ENCODE results near the gene SLC22A2.

SLC22A2 gene

DNA sequence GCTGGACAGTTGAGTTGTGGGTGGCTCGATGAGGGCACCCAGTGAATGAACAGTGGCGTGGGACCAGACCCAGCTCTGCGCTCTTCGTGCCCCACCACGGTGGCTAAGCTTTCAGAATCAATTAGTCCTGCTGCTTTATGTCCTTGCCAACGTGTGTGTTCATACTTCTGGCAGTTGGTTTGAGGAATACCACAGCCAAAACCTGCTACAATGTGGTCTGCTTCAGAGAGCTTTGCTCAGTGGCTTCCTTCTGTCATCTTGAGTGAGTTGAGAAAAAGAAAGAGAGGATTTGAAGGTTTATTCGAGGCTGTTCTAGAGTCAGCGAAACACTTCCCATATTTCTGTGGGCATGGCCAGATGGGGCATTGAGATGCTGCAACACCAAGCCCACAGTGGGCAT lies 39.5 kb upstream of the SLC22A2 start:
- Histone ChIP-seq H3K4me3 (no peak overlapping the region), H3K27ac (no peak overlapping the region)
- DNase-seq (ENCODE audit: low spot score), result no peak
- TF ChIP-seq, protein P1, sequence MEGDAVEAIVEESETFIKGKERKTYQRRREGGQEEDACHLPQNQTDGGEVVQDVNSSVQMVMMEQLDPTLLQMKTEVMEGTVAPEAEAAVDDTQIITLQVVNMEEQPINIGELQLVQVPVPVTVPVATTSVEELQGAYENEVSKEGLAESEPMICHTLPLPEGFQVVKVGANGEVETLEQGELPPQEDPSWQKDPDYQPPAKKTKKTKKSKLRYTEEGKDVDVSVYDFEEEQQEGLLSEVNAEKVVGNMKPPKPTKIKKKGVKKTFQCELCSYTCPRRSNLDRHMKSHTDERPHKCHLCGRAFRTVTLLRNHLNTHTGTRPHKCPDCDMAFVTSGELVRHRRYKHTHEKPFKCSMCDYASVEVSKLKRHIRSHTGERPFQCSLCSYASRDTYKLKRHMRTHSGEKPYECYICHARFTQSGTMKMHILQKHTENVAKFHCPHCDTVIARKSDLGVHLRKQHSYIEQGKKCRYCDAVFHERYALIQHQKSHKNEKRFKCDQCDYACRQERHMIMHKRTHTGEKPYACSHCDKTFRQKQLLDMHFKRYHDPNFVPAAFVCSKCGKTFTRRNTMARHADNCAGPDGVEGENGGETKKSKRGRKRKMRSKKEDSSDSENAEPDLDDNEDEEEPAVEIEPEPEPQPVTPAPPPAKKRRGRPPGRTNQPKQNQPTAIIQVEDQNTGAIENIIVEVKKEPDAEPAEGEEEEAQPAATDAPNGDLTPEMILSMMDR (IDR thresholded peaks at IDR 0.05), result no peak

DNA sequence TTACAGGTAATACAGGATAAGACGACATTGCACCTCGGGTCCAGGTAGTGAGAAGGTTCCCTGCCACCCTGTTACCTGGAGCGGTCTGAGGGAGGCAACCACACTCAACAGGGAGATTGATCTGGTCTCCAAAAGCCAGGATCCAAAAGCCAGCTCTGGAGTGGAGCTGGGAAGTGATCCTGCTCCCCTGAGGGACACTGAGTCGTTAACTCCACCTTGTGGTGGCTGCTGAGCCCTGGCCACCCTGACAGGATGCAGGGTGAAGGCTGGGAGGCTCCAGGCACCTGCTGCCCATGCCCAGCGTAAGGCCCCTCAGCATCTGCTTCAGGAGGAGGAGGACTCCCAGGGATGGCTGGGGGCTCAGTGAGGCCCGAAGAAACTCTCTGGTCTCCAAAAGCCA lies 38.7 kb upstream of the SLC22A2 start:
- TF ChIP-seq, protein P1 (IDR thresholded peaks at IDR 0.05), result no peak
- no peak for DNase-seq (ENCODE audit: low spot score)
- H3K27ac ChIP-seq, result no peak overlapping the region
- H3K4me3 ChIP-seq, result no peak overlapping the region

DNA sequence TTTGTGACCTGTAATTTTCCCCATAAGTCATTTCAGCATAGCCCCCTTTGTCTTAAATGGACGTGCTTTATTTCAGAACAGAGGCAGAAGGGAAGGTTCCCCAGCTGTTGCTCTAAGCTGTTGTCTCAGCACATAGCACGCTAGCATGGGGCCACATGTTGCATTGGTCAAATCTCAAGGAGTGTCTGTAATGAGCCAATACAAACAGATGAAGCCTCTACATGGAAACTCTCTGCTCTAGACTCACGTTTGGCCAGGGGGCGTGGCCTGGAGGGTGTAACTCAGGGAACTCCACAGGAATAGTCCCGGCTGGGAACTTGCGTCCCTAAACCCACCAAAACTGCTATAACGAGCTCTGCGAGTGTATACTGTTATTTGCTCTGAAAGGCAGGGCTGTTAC lies 35.2 kb upstream of the SLC22A2 start:
- DNase-seq (ENCODE audit: low spot score), result no peak
- Histone ChIP-seq H3K27ac (no peak overlapping the region), H3K4me3 (no peak overlapping the region)
- TF ChIP-seq, protein P1 (IDR thresholded peaks at IDR 0.05), result no peak

DNA sequence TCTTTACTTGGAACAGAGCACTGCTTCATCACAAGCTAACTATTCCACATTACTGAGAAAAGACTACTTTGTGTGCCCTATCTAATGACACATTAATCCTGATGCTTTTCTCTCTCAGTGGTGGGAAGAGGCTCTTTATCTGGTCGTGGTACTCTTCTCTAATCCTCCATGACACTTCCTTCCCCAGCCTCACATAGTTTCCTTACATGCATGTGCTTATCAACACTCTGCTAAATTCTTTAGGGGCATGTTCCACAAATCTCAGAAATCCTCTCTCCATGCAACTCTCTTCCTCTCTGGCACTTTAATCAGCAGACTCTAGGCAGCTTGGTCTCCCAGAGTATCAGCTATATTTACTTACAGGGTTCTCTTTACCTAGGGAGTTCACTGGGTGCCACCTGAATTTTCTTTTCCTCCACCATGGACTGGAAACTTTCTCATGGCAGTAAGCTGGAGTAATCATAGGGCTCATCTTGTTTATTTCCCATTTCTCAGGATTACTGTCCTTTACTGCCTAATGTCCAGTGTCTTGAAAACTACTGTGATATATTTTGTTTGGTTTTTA lies 27.0 kb upstream of the SLC22A2 start:
- no peak overlapping the region for H3K27ac ChIP-seq
- no peak overlapping the region for H3K4me3 ChIP-seq
- DNase-seq (ENCODE audit: low spot score), result no peak
- TF ChIP-seq, protein P1 (IDR thresholded peaks at IDR 0.05), result no peak

DNA sequence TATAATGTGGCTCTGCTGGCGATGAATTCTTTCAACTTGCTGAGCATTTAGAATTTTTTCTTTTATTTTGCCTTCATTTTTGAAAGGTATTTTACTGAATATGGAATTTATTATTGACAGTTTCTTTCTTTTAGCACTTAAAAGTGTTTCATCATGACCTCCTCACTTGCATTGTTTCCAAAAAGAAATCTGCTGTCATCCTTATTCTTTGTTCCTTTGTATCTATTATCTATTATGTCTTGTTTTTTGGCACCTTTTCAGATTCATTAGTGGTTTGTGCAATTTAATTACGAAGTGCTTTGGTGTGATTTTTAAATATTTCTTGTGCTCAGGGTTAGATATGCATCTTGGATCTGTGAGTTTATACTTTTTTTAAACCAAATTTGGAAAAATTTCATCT lies 26.0 kb upstream of the SLC22A2 start:
- Histone ChIP-seq H3K27ac (no peak overlapping the region), H3K4me3 (no peak overlapping the region)
- TF ChIP-seq, protein P1 (IDR thresholded peaks at IDR 0.05), result no peak
- no peak for DNase-seq (ENCODE audit: low spot score)

DNA sequence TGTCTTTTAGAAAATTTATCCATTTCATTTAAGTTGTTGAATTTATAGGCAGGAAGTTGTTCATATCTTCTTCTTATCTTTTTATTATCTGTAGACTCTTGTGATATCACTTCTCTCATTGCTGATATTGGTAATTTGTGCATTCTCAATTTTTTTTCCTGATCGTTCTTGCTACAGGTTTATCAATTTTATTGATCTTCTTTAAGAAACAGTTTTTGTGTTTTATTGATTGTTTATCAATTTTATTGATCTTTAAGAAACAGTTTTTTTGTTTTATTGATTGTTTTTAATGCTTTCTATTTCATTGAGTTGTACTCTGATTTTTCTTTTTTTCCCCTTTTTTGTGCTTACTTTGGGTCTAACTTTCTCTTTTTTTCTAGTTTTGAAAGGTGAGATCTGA lies 23.8 kb upstream of the SLC22A2 start:
- DNase-seq (ENCODE audit: low spot score), result no peak
- Histone ChIP-seq H3K4me3 (no peak overlapping the region), H3K27ac (no peak overlapping the region)
- TF ChIP-seq, protein P1 (IDR thresholded peaks at IDR 0.05), result no peak

DNA sequence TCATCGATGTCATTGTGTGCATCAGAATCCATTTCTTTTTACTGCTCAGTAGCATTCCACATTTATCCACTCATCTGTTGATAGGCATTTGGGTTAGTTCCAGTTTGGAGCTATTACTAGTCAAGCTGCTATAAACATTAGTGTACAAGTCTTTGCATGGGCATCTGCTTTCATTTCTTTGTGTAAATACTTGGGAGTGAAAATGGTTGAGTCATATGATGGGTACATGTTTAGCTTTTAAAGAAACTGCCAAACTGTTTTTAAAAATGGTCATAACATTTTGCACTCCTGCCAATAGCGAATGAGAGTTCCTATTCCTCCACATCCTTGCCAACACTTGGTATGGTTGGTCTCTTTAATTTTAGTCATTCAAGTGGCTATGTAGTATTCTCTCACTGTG lies 21.2 kb upstream of the SLC22A2 start:
- TF ChIP-seq, protein P1 (IDR thresholded peaks at IDR 0.05), result no peak
- DNase-seq (ENCODE audit: low spot score), result no peak

More for the DNA sequence above, 21.2 kb upstream of the SLC22A2 start:
- no peak overlapping the region for H3K27ac ChIP-seq
- H3K4me3 ChIP-seq, result no peak overlapping the region

Measured in coronary artery (tissue), 2 donors.